ENCODE results near the gene GRM5.
"Not testable (repeated sequence)": the region's sequence is repeated elsewhere in the genome, so short reads cannot be mapped to it uniquely, and the experiment has no call there.

The GRM5 gene

DNA sequence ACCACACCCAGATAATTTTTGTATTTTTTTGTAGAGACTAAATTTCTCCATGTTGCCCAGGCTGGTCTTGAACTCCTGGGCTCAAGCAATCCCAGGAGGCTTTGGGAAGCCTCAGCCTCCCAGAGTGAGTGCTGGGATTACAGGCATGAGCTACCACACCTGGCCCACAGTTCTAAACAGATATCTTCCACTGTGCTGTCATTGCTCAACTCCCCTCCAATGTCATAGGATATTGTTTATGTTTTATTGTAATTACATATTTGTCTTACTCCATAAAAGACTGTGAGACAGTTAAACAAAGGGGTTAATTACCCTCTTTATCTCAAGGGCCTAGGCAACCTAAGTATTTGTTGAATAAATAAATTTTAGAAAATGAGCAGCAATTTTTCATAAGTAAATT, 204.2 kb downstream of the GRM5 start:
- Histone ChIP-seq H3K9me3 (ENCODE audit: insufficient read depth, low read depth, low read length) (no peaks in the 10 kb centered on the region), H3K36me3 (ENCODE audit: insufficient read depth, low read length) (no peaks in the 10 kb centered on the region), H3K4me3 (ENCODE audit: low read length) (no peak overlapping the region), H3K27ac (ENCODE audit: low read depth, low read length) (no peak overlapping the region), H3K4me1 (ENCODE audit: insufficient read depth, low read length) (0 out of 2 replicates have a peak, but pooled peaks cover 7% of the 10 kb centered on the region), H3K9ac (ENCODE audit: low read depth, low read length) (no peak overlapping the region), H3K27me3 (ENCODE audit: insufficient read depth, low read length) (no peaks in the 10 kb centered on the region)

DNA sequence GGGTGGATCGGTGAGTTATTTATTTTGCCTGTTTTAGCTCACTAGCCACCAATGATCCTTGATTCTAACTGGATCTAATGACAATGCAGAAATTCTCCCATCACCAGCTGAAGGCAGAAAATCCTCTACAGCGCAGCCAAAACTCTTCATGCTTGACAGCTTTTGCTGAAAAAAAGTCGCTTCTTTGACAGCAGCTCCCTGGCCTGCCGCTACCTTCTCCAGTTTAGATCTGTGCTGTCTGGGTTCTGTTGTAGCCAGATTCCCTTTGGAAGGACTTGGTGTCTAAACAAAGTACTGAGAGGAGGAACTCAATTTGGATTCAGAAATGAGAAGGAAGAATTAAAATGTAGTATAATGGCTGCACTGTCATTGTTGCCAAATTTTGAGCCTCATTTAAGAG, 205.4 kb downstream of the GRM5 start:
- not testable (repeated sequence) for H3K27me3 ChIP-seq (ENCODE audit: insufficient read depth, low read length); H3K9ac ChIP-seq (ENCODE audit: low read depth, low read length); H3K36me3 ChIP-seq (ENCODE audit: insufficient read depth, low read length); H3K4me3 ChIP-seq (ENCODE audit: low read length); H3K4me1 ChIP-seq (ENCODE audit: insufficient read depth, low read length); H3K27ac ChIP-seq (ENCODE audit: low read depth, low read length); H3K9me3 ChIP-seq (ENCODE audit: insufficient read depth, low read depth, low read length)
- 97% methylated on average over 4 of the region's 4 CpGs for WGBS

DNA sequence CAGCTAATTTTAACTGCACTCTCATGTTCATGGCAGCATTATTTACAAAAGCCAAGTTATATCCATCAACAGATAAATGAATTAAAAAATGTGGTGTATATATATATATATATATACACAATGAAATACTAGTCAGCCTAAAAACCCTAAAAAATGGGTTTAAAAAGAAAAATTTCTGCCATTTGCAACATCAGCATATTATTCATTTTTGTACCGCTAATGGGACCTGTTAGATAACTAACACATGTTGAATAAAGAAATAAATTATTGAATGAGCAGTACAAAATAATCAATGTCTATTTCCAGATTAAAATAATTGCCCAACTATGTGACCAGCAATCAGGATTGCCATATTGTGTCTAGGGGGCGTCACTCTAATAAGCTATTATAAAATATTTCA, 211.8 kb downstream of the GRM5 start:
- 100% methylated on average over 1 of the region's 2 CpGs for WGBS
- H3K27me3 ChIP-seq (ENCODE audit: insufficient read depth, low read length); H3K4me1 ChIP-seq (ENCODE audit: insufficient read depth, low read length); H3K9ac ChIP-seq (ENCODE audit: low read depth, low read length); H3K27ac ChIP-seq (ENCODE audit: low read depth, low read length); H3K4me3 ChIP-seq (ENCODE audit: low read length); H3K36me3 ChIP-seq (ENCODE audit: insufficient read depth, low read length); H3K9me3 ChIP-seq (ENCODE audit: insufficient read depth, low read depth, low read length): not testable (repeated sequence)

DNA sequence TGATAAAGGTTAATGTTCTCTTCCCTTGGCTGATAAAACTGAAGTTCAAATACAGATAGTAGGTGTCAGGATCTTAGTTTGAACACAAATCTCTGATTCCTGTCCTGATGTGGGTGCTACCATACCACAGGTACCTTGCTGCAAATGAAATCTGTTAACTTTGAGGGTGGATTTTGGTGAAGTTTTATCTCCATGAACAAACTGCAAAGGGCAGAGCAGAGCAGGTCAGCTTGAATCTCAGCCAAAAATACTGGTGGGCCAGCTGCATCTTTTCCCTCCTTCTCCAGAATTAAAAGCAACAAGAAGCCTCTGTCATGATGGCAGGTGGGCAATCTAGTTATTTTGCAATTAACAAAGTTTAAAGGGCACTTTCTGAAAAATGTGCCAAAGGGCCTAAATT, 214.2 kb downstream of the GRM5 start:
- H3K9me3 ChIP-seq (ENCODE audit: insufficient read depth, low read depth, low read length); H3K36me3 ChIP-seq (ENCODE audit: insufficient read depth, low read length); H3K4me3 ChIP-seq (ENCODE audit: low read length); H3K27me3 ChIP-seq (ENCODE audit: insufficient read depth, low read length); H3K4me1 ChIP-seq (ENCODE audit: insufficient read depth, low read length); H3K27ac ChIP-seq (ENCODE audit: low read depth, low read length); H3K9ac ChIP-seq (ENCODE audit: low read depth, low read length): not testable (repeated sequence)

DNA sequence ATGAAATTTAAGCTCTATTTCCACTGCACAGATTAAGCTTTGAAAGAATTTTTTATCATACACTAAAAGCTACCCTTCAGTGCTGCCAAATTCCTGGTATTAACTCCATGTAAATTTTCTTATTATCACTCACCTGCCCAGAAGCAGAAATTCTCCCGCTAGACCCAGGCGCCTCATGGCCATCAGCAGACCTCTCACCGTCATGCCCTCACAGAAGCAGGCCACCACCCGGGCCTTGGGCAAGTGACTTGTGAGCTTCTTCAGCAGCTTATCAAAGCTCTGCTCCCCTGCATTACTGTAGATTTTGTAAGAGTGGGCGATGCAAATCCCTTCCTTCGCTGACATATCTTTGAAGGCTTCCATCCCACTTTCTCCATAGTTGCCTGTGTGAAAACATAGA, 216.0 kb downstream of the GRM5 start:
- WGBS: 97% methylated on average over 4 of the region's 6 CpGs
- not testable (repeated sequence) for H3K9ac ChIP-seq (ENCODE audit: low read depth, low read length); H3K27me3 ChIP-seq (ENCODE audit: insufficient read depth, low read length); H3K27ac ChIP-seq (ENCODE audit: low read depth, low read length); H3K9me3 ChIP-seq (ENCODE audit: insufficient read depth, low read depth, low read length); H3K4me3 ChIP-seq (ENCODE audit: low read length); H3K4me1 ChIP-seq (ENCODE audit: insufficient read depth, low read length); H3K36me3 ChIP-seq (ENCODE audit: insufficient read depth, low read length)

DNA sequence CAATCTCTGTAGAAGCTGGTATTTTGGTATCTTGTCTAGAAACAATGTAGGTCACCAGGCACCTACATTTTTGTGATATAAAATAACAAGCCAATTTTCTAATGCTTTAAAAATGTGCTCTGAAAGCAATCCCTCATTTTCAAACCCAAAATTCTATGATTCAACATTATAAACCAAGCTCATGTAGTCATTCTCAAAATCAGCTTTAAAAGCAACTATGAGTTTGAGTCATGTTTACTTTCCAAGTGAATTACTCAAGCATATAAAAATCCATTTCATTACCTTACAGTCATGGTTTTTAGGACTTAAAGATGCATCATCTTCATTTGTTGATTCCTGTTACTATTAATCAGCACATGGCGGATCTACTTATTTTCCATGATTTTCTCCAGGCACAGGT, 216.4 kb downstream of the GRM5 start:
- no peak overlapping the region for H3K9ac ChIP-seq (ENCODE audit: low read depth, low read length)
- H3K36me3 ChIP-seq (ENCODE audit: insufficient read depth, low read length): no peaks in the 10 kb centered on the region
- no peaks in the 10 kb centered on the region for H3K27me3 ChIP-seq (ENCODE audit: insufficient read depth, low read length)
- no peak overlapping the region for H3K27ac ChIP-seq (ENCODE audit: low read depth, low read length)
- WGBS: 98% methylated on average over 1 of the region's 1 CpG
- H3K4me1 ChIP-seq (ENCODE audit: insufficient read depth, low read length): no peaks in the 10 kb centered on the region
- no peaks in the 10 kb centered on the region for H3K9me3 ChIP-seq (ENCODE audit: insufficient read depth, low read depth, low read length)
- no peak overlapping the region for H3K4me3 ChIP-seq (ENCODE audit: low read length)

DNA sequence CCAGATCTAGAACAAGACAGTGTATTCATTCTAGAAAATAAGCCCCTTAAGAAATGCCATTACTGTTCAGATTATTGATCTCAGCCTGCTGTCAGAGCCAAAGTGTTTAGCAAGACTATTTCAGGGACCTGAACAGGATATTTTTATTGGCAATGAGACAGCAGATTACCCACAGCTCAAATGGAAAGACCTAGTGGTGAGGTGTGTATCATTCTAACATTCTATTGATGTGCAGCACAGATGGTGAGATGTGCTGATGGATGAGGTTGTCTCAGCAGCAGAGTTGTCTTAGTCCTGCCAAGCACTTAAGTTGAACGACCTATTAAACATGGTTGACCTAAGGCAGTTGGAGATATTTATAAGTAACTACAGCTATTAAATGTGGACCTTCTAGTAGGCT, 219.5 kb downstream of the GRM5 start:
- H3K9me3 ChIP-seq (ENCODE audit: insufficient read depth, low read depth, low read length); H3K36me3 ChIP-seq (ENCODE audit: insufficient read depth, low read length); H3K27ac ChIP-seq (ENCODE audit: low read depth, low read length); H3K4me3 ChIP-seq (ENCODE audit: low read length); H3K4me1 ChIP-seq (ENCODE audit: insufficient read depth, low read length); H3K27me3 ChIP-seq (ENCODE audit: insufficient read depth, low read length); H3K9ac ChIP-seq (ENCODE audit: low read depth, low read length): not testable (repeated sequence)
- WGBS: 75% methylated on average over 1 of the region's 1 CpG

DNA sequence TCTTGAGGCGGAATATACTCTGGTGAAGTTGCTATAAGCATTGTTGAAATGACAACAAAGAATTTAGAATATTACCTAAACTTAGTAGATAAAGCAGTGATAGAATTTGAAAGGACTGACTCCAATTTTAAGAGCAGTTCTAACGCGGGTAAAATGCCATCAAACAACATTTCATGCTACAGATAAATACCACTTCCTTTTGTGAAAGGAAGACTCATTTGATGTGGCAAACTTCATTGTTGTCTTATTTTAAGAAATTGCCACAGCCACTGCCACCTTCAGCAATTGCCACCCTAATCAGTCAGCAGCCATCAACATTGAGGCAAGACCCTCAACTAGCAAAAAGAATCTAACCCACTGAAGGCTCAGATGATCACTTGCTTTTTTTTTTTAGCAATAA, 220.8 kb downstream of the GRM5 start:
- H3K9ac ChIP-seq (ENCODE audit: low read depth, low read length); H3K27ac ChIP-seq (ENCODE audit: low read depth, low read length); H3K9me3 ChIP-seq (ENCODE audit: insufficient read depth, low read depth, low read length); H3K4me1 ChIP-seq (ENCODE audit: insufficient read depth, low read length); H3K27me3 ChIP-seq (ENCODE audit: insufficient read depth, low read length); H3K36me3 ChIP-seq (ENCODE audit: insufficient read depth, low read length); H3K4me3 ChIP-seq (ENCODE audit: low read length): not testable (repeated sequence)
- no CpG with 5 or more reads among the region's 3 CpGs for WGBS

DNA sequence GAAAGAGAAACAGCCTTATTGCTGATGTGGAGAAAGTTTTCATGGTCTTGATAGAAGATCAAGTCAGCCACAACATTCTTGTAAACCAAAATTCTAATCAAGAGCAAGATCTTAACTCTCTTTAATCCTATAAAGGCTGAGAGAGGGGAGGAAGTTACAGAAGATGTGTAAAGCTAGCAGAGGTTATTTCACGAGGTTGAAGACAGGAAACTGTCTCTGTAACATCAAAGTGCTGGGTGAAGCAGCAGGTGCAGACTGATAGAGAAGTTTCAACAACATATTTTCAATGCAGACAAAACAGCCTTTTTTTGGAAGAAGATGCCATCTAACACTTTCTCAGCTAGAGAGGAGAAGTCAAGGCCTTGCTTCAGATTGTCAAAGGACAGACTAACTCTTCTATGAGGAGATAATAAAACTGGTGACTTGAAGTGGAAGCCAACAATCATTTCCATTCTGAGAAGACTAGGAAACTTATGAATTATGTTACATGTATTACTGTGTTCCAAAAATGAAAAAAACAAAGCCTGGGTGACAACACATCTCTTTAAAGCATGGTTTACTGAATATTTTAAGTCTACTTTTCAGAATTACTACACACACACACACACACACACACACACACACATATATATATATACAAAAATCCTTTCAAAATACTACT, 221.9 kb downstream of the GRM5 start:
- not testable (repeated sequence) for H3K4me1 ChIP-seq (ENCODE audit: insufficient read depth, low read length); H3K27me3 ChIP-seq (ENCODE audit: insufficient read depth, low read length); H3K27ac ChIP-seq (ENCODE audit: low read depth, low read length); H3K9me3 ChIP-seq (ENCODE audit: insufficient read depth, low read depth, low read length); H3K9ac ChIP-seq (ENCODE audit: low read depth, low read length); H3K4me3 ChIP-seq (ENCODE audit: low read length); H3K36me3 ChIP-seq (ENCODE audit: insufficient read depth, low read length)
- WGBS: 100% methylated on average over 1 of the region's 1 CpG

DNA sequence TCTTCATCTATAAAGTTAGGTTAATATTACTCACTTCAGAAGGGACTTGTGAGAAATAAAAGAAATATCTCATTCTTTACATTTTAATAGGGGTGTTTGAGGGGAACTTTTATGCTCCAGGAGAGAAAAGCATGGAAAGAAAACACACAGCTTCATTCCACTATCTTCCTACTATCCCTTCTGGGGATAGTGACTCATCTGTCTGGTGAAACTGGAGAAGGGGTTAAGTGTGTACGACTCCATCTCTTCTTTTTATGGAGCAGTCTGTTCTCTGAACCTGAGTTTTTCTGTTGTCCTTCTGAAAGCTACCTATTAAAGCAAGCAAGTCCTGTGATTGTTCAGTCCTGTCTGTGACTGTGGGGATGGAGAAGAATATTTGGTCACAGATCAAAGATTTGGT, 227.6 kb downstream of the GRM5 start:
- H3K9me3 ChIP-seq (ENCODE audit: insufficient read depth, low read depth, low read length); H3K27ac ChIP-seq (ENCODE audit: low read depth, low read length); H3K36me3 ChIP-seq (ENCODE audit: insufficient read depth, low read length); H3K27me3 ChIP-seq (ENCODE audit: insufficient read depth, low read length); H3K9ac ChIP-seq (ENCODE audit: low read depth, low read length); H3K4me1 ChIP-seq (ENCODE audit: insufficient read depth, low read length); H3K4me3 ChIP-seq (ENCODE audit: low read length): not testable (repeated sequence)
- WGBS: 94% methylated on average over 1 of the region's 1 CpG

DNA sequence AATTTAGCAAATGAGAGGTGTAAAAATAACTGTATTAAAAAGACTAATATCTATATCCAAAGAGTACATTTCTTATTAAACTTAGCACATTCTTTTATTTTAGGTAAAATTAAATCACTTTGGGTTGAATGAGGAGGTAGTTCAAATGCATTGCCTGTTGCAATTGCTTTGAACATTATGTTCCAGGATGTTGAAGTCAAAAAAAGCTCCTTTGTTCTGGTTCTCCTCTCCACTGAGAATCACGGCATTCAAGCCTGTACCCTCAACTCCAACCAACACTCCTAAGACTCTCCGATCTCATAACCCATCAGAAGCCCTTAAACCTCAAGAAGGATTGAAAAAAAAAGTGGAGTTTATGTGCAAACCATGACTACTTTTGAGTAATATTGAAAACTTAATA, 230.1 kb downstream of the GRM5 start:
- not testable (repeated sequence) for H3K27ac ChIP-seq (ENCODE audit: low read depth, low read length); H3K27me3 ChIP-seq (ENCODE audit: insufficient read depth, low read length); H3K9me3 ChIP-seq (ENCODE audit: insufficient read depth, low read depth, low read length); H3K4me1 ChIP-seq (ENCODE audit: insufficient read depth, low read length); H3K36me3 ChIP-seq (ENCODE audit: insufficient read depth, low read length); H3K4me3 ChIP-seq (ENCODE audit: low read length); H3K9ac ChIP-seq (ENCODE audit: low read depth, low read length)
- 100% methylated on average over 1 of the region's 2 CpGs for WGBS

DNA sequence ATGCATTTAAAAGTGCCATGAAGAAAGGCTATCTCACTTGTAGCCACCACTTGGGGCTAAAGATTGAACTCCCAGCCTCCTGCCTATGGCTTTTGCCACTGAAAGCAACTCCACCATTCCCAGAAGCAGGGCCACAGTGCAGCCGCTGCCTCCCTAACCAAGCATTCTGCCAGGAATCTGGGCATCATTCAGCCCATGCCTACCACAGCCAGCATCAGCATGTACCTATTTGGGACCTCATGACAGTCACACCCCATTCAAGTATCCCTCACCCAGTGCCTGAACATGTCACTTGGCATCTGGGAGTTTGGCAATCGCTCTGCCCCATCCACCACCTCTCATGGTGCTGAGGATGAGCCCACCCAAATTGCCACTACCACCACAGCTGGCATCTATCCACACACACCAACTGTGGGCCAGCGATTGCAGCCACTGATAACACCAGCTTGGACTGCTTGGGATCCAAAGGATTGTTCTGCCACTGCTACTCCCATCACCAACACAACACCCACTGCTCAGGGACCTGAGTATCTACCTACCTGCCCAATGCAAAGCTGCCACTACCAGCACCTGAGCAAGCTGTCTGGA, 234.4 kb downstream of the GRM5 start:
- no peak overlapping the region for H3K9ac ChIP-seq (ENCODE audit: low read depth, low read length)
- H3K9me3 ChIP-seq (ENCODE audit: insufficient read depth, low read depth, low read length): no peaks in the 10 kb centered on the region
- H3K4me1 ChIP-seq (ENCODE audit: insufficient read depth, low read length): no peaks in the 10 kb centered on the region
- no peak overlapping the region for H3K27ac ChIP-seq (ENCODE audit: low read depth, low read length)
- no peak overlapping the region for H3K4me3 ChIP-seq (ENCODE audit: low read length)
- no peaks in the 10 kb centered on the region for H3K36me3 ChIP-seq (ENCODE audit: insufficient read depth, low read length)
- H3K27me3 ChIP-seq (ENCODE audit: insufficient read depth, low read length): no peaks in the 10 kb centered on the region
- WGBS: 89% methylated on average over 3 of the region's 3 CpGs
